Measurements from ENCODE around the gene IL6.
A peak's percentile ranks its signal among the peaks of the same experiment; 100 is the strongest.
"Not testable (repeated sequence)": the region's sequence is repeated elsewhere in the genome, so short reads cannot be mapped to it uniquely, and the experiment has no call there.

Gene IL6

DNA sequence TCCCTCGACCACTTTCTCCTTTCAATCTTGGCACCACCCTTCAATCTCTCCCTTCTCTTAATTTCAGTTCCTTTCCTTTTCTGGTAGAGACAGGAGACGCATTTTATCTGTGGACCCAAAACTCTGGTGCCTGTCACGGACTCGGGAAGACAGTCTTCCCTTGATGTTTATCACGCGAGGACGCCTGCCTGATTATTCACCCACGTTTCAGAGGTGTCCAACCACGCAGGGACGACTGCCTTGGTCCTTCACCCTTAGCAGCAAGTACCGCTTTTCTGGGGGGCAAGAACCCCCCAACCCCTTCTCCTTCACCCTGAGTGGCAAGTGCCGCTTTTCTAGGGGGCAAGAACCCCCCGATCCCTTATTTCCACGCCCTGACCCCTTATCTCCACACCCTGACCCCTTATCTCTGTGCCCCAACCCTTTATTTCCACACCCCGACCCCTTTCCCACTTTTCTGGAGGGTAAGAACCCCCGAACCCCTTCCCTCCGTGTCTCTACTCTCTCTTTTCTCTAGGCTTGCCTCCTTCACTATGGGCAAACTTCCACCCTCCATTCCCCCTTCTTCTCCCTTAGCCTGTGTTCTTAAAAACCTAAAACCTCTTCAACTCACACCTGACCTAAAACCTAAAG is 22.9 kb upstream of the IL6 start:
- not testable (repeated sequence) for DNase-seq (ENCODE audit: low read depth)

DNA sequence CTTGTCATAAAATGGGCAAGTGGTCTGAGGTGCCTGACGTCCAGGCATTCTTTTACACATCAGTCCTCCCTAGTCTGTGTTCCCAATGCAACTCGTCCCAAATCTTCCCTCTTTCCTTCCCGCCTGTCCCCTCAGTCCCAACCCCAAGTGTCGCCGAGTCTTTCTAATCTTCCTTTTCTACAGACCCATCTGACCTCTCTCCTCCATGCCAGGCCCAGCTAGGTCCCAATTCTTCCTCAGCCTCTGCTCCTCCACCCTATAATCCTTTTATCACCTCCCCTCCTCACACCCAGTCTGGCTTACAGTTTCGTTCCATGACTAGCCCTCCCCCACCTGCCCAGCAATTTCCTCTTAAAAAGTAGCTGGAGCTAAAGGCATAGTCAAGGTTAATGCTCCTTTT is 22.3 kb upstream of the IL6 start:
- not testable (repeated sequence) for DNase-seq (ENCODE audit: low read depth)

DNA sequence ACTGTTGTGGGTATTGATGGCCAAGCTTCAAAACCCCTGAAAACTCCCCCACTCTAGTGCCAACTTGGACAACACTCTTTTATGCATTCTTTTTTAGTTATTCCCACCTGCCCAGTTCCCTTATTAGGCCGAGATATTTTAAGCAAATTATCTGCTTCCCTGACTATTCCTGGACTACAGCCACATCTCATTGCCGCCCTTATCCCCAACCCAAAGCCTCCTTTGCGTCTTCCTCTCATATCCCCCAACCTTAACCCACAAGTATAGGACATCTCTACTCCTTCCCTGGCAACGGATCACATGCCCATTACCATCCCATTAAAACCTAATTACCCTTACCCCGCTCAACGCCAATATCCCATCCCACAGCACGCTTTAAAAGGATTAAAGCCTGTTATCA is 21.1 kb upstream of the IL6 start:
- not testable (repeated sequence) for DNase-seq (ENCODE audit: low read depth)

DNA sequence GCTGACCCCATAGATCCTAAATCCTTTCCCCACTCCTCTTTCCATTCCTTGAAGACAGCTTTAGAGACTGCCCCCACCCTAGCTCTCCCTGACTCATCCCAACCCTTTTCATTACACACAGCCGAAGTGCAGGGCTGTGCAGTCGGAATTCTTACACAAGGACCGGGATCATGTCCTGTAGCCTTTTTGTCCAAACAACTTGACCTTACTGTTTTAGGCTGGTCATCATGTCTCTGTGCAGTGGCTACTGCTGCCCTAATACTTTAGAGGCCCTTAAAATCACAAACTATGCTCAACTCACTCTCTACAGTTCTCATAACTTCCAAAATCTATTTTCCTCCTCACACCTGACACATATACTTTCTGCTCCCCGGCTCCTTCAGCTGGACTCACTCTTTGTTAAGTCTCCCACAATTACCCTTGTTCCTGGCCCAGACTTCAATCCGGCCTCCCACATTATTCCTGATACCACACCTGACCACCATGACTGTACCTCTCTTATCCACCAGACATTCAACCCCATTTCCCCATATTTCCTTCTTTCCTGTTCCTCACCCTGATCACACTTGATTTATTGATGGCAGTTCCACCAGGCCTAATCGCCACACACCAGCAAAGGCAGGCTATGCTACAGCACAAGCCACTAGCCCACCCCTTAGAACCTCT is 19.8 kb upstream of the IL6 start:
- not testable (repeated sequence) for DNase-seq (ENCODE audit: low read depth)

DNA sequence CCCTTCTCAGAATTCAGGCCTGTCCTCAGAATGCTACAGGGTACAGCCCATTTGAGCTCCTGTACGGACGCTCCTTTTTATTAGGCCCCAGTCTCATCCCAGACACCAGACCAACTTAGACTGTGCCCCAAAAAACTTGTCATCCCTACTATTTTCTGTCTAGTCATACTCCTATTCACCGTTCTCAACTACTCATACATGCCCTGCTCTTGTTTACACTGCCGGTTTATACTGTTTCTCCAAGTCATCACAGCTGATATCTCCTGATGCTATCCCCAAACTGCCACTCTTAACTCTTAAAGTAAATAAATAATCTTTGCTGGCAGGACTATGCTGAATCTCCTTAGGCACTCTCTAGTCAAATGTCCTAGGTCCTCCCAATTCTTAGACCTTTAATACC is 18.8 kb upstream of the IL6 start:
- DNase-seq (ENCODE audit: low read depth) = not testable (repeated sequence)

DNA sequence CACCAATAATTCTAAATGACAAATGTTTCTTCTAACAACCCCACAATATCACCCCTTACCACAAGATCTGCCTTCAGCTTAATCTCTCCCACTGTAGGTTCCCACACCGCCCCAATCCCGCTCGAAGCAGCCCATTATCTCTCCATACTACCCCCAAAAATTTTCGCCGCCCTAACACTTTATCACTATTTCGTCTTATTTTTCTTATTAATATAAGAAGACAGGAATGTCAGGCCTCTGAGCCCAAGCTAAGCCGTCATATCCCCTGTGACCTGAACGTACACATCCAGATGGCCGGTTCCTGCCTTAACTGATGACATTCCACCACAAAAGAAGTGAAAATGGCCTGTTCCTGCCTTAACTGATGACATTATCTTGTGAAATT is 18.3 kb upstream of the IL6 start:
- not testable (repeated sequence) for DNase-seq (ENCODE audit: low read depth)

DNA sequence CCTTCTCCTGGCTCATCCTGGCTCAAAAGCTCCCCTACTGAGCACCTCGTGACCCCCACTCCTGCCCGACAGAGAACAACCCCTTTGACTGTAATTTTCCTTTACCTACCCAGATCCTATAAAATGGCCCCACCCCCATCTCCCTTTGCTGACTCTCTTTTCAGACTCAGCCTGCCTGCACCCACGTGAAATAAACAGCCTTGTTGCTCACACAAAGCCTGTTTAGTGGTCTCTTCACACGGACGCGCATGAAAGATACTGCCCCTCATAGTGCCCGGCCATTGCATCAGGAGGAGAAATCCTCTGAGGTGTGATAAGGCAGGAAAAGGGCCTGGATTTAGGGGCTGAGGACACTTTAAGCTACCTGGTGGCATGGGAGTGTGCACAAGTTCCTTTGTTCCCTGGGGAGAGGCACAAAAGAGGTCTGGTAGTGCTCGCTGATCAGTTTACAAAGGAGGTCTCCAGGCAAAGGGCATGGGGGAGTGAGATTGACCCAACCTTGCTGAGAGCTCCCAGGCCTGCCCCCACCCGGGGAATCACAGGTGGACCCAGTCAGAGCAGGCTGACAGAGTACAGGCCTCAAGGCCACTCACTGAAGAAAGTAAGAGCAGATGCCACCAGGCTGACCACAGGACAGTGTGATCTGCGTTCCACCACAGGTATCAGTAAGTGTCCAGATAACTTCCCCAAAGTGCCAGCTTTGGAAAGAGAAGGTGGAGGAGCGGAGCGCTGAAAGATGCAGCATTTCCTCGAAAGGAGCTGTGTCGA is 17.8 kb upstream of the IL6 start:
- DNase-seq (ENCODE audit: low read depth) = not testable (repeated sequence)

DNA sequence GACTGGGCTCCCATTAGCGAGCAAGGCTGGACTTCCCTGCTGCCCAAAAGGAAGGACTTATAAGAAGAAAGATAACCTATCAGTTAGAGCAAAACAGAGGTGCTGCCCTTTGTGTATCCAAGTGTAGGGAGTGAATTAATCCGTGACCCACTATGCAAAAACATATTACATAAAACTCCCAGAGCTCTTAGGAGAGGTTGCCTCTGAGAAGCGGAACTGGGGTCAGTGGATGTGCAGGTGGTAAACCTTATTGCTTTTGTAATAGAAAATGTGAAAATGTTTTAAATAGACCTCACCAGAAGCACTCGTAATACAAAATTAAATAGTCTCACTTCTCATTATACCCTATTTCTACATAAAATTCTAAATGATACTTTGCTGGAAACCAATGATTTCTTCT is 17.1 kb upstream of the IL6 start:
- no peak for DNase-seq (ENCODE audit: low read depth)

DNA sequence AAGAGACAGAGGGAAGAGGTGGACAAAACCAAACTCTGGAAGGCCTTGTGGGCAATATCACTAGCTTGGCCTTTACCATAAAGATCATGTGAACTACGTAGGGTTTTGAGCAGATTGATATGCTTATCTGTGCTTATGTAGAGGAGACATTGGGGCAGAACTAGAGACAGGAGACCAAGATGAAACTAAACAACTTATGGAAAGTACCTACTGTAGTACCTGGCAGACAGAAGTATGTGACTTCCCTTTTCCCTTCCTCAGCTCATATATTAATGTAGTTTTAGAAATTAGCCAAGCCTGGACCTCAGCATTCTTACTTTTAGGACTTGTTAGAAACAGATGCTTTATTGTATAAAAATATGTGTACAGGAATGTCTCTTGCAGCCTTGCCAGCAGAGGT is 14.0 kb upstream of the IL6 start:
- DNase-seq (ENCODE audit: low read depth) = no peak

DNA sequence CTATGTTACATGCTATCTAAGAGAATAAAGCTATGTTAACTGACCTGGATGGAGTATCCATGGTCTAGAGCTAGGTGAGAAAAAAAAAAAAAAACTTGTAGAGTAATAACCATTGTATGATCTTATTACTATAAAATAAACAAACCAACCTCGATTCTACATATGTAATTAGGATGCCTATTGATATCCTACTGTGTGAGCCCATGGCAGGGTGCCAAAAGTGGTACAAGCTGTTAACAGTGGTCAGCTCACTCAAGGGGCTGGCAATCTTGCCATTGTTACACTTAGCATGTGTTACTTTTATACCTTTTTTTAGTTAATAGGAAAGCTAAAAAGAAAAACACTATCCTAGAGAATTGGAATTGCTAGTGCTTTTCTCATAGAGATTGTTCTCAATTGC is 13.5 kb upstream of the IL6 start:
- no peak for DNase-seq (ENCODE audit: low read depth)

DNA sequence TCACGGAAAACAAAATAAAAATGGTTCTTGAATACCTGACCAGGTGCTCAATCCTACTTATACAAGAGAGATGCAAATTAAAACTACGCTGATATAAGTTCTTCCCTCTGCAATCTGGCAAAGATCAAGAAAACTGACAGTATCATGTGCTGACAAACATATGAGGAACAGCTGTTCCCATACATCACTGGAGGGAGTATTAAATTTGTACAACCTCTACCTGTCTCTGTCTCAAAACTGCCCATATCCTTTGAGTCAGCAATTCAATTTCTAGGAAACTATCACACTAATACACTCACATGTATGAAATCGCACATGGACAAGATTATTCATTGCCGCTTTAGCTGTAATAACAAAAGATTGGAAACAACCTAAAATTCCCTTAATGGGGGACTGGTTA is 11.0 kb upstream of the IL6 start:
- no peak for DNase-seq (ENCODE audit: low read depth)

DNA sequence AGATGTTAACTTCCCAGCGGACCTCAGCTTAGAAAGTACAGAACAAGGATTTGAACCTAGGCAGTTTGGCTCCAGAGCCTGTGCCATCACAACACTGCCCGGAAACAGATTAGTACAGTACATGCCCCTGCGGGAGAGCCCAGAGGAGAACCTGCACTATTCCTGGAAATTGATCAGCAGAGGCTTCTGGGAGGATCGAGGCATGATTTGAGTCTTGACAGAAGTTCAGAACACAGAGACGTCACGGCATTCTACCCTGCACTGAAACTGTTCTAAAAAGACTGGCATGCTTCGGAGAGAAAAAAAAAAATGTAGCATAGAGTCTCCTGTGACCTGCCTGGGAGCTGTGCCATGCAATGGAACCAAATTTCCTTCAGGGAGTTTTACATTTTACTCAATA is 9.2 kb upstream of the IL6 start:
- no peak for DNase-seq (ENCODE audit: low read depth)

DNA sequence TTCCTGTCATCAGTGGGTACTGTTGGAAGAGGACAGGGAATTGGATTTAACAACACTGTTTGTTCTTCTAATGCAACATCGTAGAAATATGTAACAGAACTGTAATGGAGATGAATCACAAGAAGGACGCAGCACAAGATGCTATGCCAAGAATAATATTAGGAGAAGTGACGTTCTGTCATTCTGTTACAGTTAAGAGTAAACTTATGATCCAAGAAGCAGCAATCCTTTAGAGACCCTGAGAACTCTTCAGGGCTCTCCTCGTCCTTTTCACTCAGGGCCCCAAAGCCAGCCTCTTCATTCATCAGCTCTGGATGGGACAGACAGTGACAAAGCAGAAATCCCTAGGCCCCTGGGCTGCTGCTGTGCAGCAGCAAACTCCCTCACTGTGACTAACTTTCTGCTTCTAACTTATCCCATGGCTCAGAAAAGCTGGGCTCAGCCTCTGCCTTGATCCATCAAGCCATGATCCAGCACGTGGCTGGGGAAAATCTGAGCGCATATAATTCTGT is 8.7 kb upstream of the IL6 start:
- DNase-seq (ENCODE audit: low read depth) = peak; percentile 93

DNA sequence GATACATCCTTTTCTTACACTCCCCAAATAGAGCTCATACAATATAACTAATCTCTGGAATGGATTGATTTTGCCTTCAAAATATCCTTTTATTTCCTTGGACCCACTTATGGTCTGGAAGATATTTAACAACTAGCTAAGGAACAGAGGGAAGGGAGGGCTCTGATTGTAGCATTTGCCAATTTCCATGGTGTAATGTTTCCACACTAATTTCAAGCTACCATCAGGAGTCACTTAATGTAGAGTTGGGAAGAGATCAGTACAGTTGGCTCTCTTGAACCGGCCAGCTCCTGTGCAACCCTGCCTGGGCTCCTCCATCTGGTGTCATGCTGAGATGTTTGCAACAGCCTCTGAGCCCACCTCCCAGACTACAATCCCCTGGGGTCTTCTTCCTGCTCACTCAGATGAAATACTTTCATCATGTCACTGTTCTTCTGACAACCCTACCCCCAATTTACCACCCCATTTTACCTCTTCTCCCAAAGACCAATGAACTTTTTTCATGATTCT is 8.0 kb upstream of the IL6 start:
- no peak for DNase-seq (ENCODE audit: low read depth)

DNA sequence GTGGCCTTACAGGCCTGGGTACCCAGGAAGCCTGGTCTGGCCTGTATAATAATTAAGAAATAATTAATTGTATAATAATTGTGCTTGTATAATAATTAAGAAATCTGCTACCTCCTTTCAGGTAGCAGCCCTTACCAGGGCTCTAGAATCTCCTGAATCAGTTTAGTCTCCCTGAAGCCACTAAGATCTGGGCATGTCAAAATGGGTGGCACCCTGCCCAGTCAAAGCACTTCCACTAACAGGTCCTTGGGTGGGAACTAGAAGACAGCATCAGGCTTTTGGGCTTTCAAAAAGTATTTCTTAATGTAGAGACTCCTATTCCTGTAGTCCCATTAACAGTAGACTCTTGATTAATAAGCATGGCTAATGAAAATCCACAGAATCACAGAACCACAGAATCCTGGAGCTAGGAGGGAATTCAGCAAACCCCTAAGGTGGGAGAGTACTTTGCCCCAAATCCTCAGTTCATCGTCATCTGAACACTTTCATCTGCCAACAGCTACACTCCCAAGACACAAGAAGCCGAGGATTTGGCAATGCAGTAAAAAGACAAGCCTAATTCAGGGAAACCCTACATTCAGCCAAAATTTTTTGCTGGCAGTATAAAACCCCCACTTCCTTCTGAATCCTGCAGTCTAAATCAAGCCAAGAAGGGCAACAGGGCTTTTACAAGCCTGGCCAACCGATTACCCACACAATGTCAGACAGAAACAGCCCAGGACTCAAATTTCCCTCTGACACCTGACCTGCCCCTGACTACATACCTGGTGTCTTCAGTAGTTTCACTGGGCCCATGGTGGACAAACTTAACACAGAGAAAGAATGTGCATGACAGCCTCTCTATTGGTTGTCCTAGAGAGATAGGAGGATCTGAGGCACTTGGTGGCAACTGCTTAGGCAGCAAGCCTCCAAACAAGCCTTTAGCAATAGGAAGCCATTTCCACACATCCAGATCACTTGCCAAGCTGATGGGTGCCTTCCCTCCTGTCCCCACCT is 5.9 kb upstream of the IL6 start:
- no peak for DNase-seq (ENCODE audit: low read depth)

DNA sequence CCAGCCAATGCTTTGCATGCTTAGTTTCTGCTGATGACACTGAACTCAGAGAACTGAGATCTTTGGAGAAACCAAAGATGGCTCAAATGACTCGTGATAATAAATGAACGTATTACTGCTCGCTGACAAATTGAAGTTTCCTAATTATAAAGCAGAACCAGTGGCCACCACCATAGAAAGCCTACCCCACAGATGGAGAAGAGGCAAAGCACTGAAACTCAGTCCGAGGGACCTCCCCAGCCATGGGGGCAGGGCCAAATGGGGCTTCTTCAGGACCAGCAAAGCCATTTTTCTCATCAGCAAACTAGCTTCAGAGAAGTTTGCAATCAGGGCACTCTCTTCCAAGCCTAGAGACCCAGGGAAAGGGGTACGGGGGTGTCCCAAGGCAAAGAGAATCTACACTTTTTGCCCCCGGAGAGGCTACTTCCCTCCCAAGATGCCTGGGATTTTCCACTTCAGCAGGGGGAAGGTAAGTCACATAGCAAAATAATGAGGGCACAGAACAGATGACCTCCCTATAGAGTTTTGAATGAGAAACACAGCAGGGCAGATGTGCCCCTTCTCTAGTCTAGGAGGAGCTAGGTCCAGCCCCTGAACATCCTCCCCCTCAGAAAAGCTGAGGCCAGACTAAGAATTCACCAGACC is 4.3 kb upstream of the IL6 start:
- DNase-seq (ENCODE audit: low read depth) = no peak

DNA sequence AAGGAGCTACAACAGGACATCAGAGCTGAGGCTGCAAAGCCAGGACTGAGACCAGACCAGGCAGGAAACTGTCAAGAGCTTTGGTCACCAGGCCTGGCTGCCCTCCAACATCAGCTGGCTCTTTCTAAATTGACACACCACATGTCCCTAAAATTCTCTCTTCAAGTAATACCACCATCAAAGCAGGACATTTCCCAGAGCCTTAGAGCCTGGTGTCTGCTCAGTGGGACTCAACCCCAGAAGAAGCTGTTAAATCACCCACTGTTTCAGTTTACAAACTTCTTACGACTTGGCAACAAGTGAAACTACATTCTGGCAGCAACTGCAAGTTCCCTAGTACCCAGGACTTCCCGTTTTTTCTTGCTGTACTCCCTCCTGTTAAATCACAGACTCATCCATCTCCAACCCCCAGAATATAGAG is 3.8 kb upstream of the IL6 start:
- peak; percentile 37 for DNase-seq (ENCODE audit: low read depth)

DNA sequence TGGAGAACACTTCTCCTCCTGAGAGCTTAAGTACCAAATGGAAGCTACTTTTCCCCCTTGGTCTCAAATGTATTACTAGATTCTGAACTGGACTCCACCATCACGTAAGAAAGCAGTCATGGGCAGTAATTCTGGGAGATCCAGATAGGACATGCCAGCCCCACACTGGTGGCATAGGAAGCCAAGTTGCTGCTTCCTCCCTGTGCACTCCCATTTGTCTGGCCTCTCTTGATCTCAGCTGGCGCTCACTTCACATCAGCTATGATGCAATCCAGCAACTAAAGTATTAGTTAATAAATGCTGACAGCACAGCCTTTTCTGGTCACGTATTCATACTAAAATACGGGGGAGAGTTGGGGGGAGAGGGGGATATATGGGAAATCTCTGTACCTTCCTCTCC is 3.4 kb upstream of the IL6 start:
- DNase-seq (ENCODE audit: low read depth) = no peak

DNA sequence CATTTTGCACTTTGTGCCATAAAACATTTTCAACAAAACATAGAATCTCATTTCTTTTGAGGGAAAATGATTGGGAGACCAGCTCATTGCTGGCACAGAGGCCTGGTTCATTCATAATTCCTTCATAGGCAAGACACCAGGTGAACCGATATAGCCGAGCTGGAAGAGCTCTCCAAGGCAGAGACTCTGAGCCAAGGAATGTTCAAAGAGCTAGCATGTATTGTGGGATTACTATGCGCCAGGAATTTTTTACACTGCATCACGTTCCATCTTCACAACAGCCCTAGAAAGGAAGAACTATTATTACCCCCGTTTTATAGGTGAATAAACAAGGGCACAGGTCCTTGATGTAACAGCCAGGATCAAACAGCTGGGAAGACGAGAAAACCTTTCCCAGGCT is 2.1 kb upstream of the IL6 start:
- DNase-seq (ENCODE audit: low read depth) = no peak

DNA sequence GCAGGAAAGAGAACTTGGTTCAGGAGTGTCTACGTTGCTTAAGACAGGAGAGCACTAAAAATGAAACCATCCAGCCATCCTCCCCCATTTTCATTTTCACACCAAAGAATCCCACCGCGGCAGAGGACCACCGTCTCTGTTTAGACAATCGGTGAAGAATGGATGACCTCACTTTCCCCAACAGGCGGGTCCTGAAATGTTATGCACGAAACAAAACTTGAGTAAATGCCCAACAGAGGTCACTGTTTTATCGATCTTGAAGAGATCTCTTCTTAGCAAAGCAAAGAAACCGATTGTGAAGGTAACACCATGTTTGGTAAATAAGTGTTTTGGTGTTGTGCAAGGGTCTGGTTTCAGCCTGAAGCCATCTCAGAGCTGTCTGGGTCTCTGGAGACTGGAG is 1.4 kb upstream of the IL6 start:
- DNase-seq (ENCODE audit: low read depth) = peak; percentile 78

DNA sequence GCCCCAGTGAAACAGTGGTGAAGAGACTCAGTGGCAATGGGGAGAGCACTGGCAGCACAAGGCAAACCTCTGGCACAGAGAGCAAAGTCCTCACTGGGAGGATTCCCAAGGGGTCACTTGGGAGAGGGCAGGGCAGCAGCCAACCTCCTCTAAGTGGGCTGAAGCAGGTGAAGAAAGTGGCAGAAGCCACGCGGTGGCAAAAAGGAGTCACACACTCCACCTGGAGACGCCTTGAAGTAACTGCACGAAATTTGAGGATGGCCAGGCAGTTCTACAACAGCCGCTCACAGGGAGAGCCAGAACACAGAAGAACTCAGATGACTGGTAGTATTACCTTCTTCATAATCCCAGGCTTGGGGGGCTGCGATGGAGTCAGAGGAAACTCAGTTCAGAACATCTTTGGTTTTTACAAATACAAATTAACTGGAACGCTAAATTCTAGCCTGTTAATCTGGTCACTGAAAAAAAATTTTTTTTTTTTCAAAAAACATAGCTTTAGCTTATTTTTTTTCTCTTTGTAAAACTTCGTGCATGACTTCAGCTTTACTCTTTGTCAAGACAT is 574 bp upstream of the IL6 start:
- DNase-seq (ENCODE audit: low read depth) = peak; percentile 93
